Epidermal melanocyte (primary cell): ENCODE results near the gene TRRAP.

ENCODE experiments used
- DNase-seq: peaks from one replicate; pipeline ENCODE4 v3.0.0; 2011; ENCODE audit warnings: low spot score; ENCODE audit not compliant: insufficient read length

The TRRAP gene

GRCh38 chr7:98899816-98900215, 21.5 kb downstream of the TRRAP start:
- DNase-seq: no peak

GRCh38 chr7:98900815-98901214, 22.5 kb downstream of the TRRAP start:
- DNase-seq: no peak

GRCh38 chr7:98902523-98902922, 24.2 kb downstream of the TRRAP start:
- DNase-seq: no peak

GRCh38 chr7:98903246-98903645, 24.9 kb downstream of the TRRAP start:
- DNase-seq: no peak

- DNase-seq: no peak
These were observed 29.2 kb downstream of the TRRAP start for GRCh38 chr7:98907570-98907969.

- DNase-seq: no peak
These were observed 30.3 kb downstream of the TRRAP start for GRCh38 chr7:98908585-98908984.

GRCh38 chr7:98909487-98909886, 31.2 kb downstream of the TRRAP start:
- DNase-seq: no peak

- DNase-seq: no peak
These were observed 32.1 kb downstream of the TRRAP start for GRCh38 chr7:98910427-98910826.

- DNase-seq: no peak
These were observed 33.6 kb downstream of the TRRAP start for GRCh38 chr7:98911916-98912315.

GRCh38 chr7:98913026-98913425, 34.7 kb downstream of the TRRAP start:
- DNase-seq: no peak

GRCh38 chr7:98913612-98914011, 35.3 kb downstream of the TRRAP start:
- DNase-seq: no peak

- no peak for DNase-seq
These were observed 39.0 kb downstream of the TRRAP start for GRCh38 chr7:98917331-98917730.

GRCh38 chr7:98921608-98922372, 43.5 kb downstream of the TRRAP start:
- no peak for DNase-seq

GRCh38 chr7:98922392-98923187, 44.3 kb downstream of the TRRAP start:
- DNase-seq: no peak

GRCh38 chr7:98923512-98923911, 45.2 kb downstream of the TRRAP start:
- DNase-seq: no peak

- no peak for DNase-seq
These were observed 48.8 kb downstream of the TRRAP start for GRCh38 chr7:98927125-98927524.

GRCh38 chr7:98930464-98930863, 52.1 kb downstream of the TRRAP start:
- DNase-seq: no peak

GRCh38 chr7:98930921-98931320, 52.6 kb downstream of the TRRAP start:
- no peak for DNase-seq

GRCh38 chr7:98933321-98933720, 55.0 kb downstream of the TRRAP start:
- no peak for DNase-seq

- DNase-seq: no peak
These were observed 55.9 kb downstream of the TRRAP start for GRCh38 chr7:98934267-98934666.

GRCh38 chr7:98935811-98936210, 57.5 kb downstream of the TRRAP start:
- DNase-seq: no peak

GRCh38 chr7:98943336-98943735, 65.0 kb downstream of the TRRAP start:
- DNase-seq: no peak

GRCh38 chr7:98944386-98944785, 66.1 kb downstream of the TRRAP start:
- no peak for DNase-seq
